GM12873 (cell line): ENCODE results near the gene TET3.

Experiments
- CTCF ChIP-seq: IDR thresholded peaks from 2 replicates; pipeline ENCODE4 v1.5.1; 2012; ENCODE audit warnings: low read depth, mild to moderate bottlenecking, moderate library complexity, low read length, control low read depth; ENCODE audit not compliant: insufficient read depth; ENCODE audit errors: missing control alignments

Gene TET3

GRCh38 chr2:73984922-73985307, 205 bp downstream of the TET3 start:
- TF ChIP-seq CTCF: no peak

- TF ChIP-seq CTCF: no peak
Observed at GRCh38 chr2:73985308-73986084, 786 bp downstream of the TET3 start.

GRCh38 chr2:73986085-73986681, 1.5 kb downstream of the TET3 start:
- no peak for TF ChIP-seq CTCF

GRCh38 chr2:73987109-73987947, 2.6 kb downstream of the TET3 start:
- TF ChIP-seq CTCF: no peak

- TF ChIP-seq CTCF: no peak
Observed at GRCh38 chr2:73987948-73988700, 3.4 kb downstream of the TET3 start.

GRCh38 chr2:73989972-73990371, 5.3 kb downstream of the TET3 start:
- no peak for TF ChIP-seq CTCF
